Measurements from ENCODE around the gene KCTD20. TPM values are rescaled to one million over a fixed set of nuclear protein-coding genes. Genes with fewer than 3 reads are reported as not detected.

The KCTD20 gene
- total and polyA plus RNA-seq, 9 of the 15 experiments (the other 6 are each of a cell fraction or from before 2014, with no cell fraction given) = 28.9 to 160 (median 70.6) TPM

- ChIA-PET POLR2A (interaction anchor here (0.9 to 1.8 kb wide), 4 partner anchors 9 to 14 kb away, joined by 3 to 7 read pairs (median 4); no protein-coding TSS in a partner anchor), CTCF (ENCODE audit: low intra/inter-chr PET ratio) (no interaction called here)
- Histone ChIP-seq H3K27me3 (ENCODE audit: control insufficient read depth in 2 of 2, insufficient read depth in 2 of 2, low read length in 2 of 2) (no peaks in the 10 kb centered on the region), H3K9me3 (replicated peaks; ENCODE audit: control insufficient read depth, insufficient read depth, low read depth, low read length) (no peaks in the 10 kb centered on the region), H3K9ac (ENCODE audit: insufficient read depth in 1 of 2, low read depth in 2 of 2, low read length in 2 of 2) (no peak overlapping the region), H4K20me1 (replicated peaks; ENCODE audit: control insufficient read depth, insufficient read depth, low read length) (peaks cover 3% of the 10 kb centered on the region; the same call in 1 of the 2 replicates), H3K27ac (ENCODE audit: extremely low read depth, low read depth, low read length) (no peak overlapping the region), H3K36me3 (ENCODE audit: control insufficient read depth, insufficient read depth, low read length) (peaks cover 44% of the 10 kb centered on the region), H3K9me1 (ENCODE audit: control insufficient read depth, insufficient read depth, low read length) (no peaks in the 10 kb centered on the region), H3K79me2 (ENCODE audit: control insufficient read depth, insufficient read depth, low read length) (peaks cover 87% of the 10 kb centered on the region), H3K4me3 (no peak overlapping the region), H3K4me2 (ENCODE audit: insufficient read depth, low read length) (no peak overlapping the region), H3K4me1 (replicated peaks in 1 of 2; ENCODE audit: control insufficient read depth in 2 of 2, insufficient read depth in 2 of 2, low read length in 2 of 2) (peaks cover 0 to 4% of the 10 kb centered on the region in 2 experiments; a peak in 1 of 5 replicates), H2AFZ (ENCODE audit: low read depth, low read length) (no peak overlapping the region)
- BruUV-seq (replicated peaks) = no TSS peak
- FAIRE-seq (no peak), ATAC-seq (no peak), DNase-seq (ENCODE audit: extremely low read depth in 1 of 4, low spot score in 3 of 4) (no peak)
- in situ Hi-C loops (cut with MboI) = no loop called here
- TF ChIP-seq, protein P1, sequence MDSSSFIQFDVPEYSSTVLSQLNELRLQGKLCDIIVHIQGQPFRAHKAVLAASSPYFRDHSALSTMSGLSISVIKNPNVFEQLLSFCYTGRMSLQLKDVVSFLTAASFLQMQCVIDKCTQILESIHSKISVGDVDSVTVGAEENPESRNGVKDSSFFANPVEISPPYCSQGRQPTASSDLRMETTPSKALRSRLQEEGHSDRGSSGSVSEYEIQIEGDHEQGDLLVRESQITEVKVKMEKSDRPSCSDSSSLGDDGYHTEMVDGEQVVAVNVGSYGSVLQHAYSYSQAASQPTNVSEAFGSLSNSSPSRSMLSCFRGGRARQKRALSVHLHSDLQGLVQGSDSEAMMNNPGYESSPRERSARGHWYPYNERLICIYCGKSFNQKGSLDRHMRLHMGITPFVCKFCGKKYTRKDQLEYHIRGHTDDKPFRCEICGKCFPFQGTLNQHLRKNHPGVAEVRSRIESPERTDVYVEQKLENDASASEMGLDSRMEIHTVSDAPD (CRISPR knock-in tag; IDR thresholded peaks at IDR 0.05) = no peak
- TF ChIP-seq ZNF134 (CRISPR knock-in tag; conservative IDR thresholded peaks at IDR 0.05) (peak; percentile 88), CHD4 (IDR thresholded peaks at IDR 0.05; ENCODE audit: insufficient read depth, insufficient replicate concordance, low read depth, low read length, poor library complexity, severe bottlenecking) (no peak), BACH1 (tag; IDR thresholded peaks at IDR 0.05) (no peak), STAT5B (CRISPR knock-in tag; IDR thresholded peaks at IDR 0.05) (no peak), ZEB2 (IDR thresholded peaks at IDR 0.05) (no peak), HLTF (IDR thresholded peaks at IDR 0.05) (no peak), ZNF507 (tag; conservative IDR thresholded peaks at IDR 0.05) (no peak), CBX1 (IDR thresholded peaks at IDR 0.05; ENCODE audit: low read depth) (no peak)
- intact Hi-C loops (cut with micrococcal nuclease) = no loop called here
- 90% methylated on average over 3 of the region's 3 CpGs for WGBS (ENCODE audit: insufficient coverage, low coverage, missing lambda C conversion rate)
Measured at GRCh38 chr6:36455486-36456027, 12.8 kb downstream of the KCTD20 start.
